Measurements from ENCODE around the gene UBA7. TPM values are rescaled to one million over a fixed set of nuclear protein-coding genes. Genes with fewer than 3 reads are reported as not detected.

Gene UBA7
- total and polyA plus RNA-seq, 2 of the 8 experiments (the other 6 are each of a cell fraction or from before 2014, with no cell fraction given), result 0.34 to 0.65 TPM

- Histone ChIP-seq H4K8ac (ENCODE audit: extremely low read depth, insufficient read depth, low read length) (0 out of 2 replicates have a peak overlapping the region, but pooled peaks have one; percentile 14), H3K14ac (ENCODE audit: insufficient read length) (no peak overlapping the region), H2AK5ac (ENCODE audit: low read depth, low read length) (no peak overlapping the region), H2BK5ac (ENCODE audit: low read depth, low read length) (no peak overlapping the region; the same call in 1 of the 2 replicates), H4K91ac (replicated peaks; ENCODE audit: insufficient read length, low read length) (no peak overlapping the region), H3K18ac (ENCODE audit: extremely low read depth, low read length) (no peak overlapping the region), H3K4me2 (ENCODE audit: insufficient read depth in 1 of 2, low read depth in 2 of 2, low read length in 2 of 2) (no peak overlapping the region), H3K4ac (replicated peaks; ENCODE audit: insufficient read length, low read depth, low read length) (no peak overlapping the region), H3K4me3 (ENCODE audit: extremely low read depth in 1 of 4, insufficient read depth in 2 of 4, low read depth in 3 of 4, low read length in 4 of 4) (no peak overlapping the region), H2BK12ac (ENCODE audit: low read depth, low read length) (peak overlapping the region; percentile 50; the same call in 1 of the 2 replicates), H4K20me1 (replicated peaks in 1 of 2; ENCODE audit: control insufficient read depth in 1 of 2, insufficient read depth in 2 of 2, low read length in 2 of 2) (no peaks in the 10 kb centered on the region), H3K79me2 (ENCODE audit: control insufficient read depth in 1 of 2, insufficient read depth in 2 of 2, low read length in 2 of 2) (no peaks in the 10 kb centered on the region), H2BK20ac (ENCODE audit: low read length) (no peak overlapping the region), H2BK120ac (replicated peaks; ENCODE audit: low read depth, low read length) (no peak overlapping the region), H3K23me2 (ENCODE audit: low read depth, low read length) (peaks cover 8% of the 10 kb centered on the region; the same call in 1 of the 2 replicates), H2AFZ (ENCODE audit: low read length) (no peak overlapping the region), H3K56ac (replicated peaks; ENCODE audit: insufficient read length, low read depth, low read length) (no peak overlapping the region), H3K23ac (ENCODE audit: insufficient read length) (no peak overlapping the region), H4K5ac (ENCODE audit: insufficient read length, low read depth, low read length) (no peak overlapping the region), H3K9ac (replicated peaks in 1 of 4; ENCODE audit: extremely low read depth in 1 of 4, low read depth in 3 of 4, low read length in 3 of 4) (no peak overlapping the region), H2BK15ac (ENCODE audit: low read length) (no peak overlapping the region), H3K27ac (ENCODE audit: low read depth, low read length) (no peak overlapping the region), H3K79me1 (ENCODE audit: low read depth, low read length) (no peaks in the 10 kb centered on the region), H3K9me3 (ENCODE audit: insufficient read depth in 2 of 2, low read depth in 1 of 2, low read length in 1 of 2) (no peaks in the 10 kb centered on the region), H3K36me3 (ENCODE audit: control insufficient read depth in 2 of 4, insufficient read depth in 4 of 4, low read length in 3 of 4) (no peaks in the 10 kb centered on the region), H3K27me3 (replicated peaks in 1 of 4; ENCODE audit: control insufficient read depth in 3 of 4, extremely low read depth in 1 of 4, insufficient read depth in 3 of 4, low read length in 3 of 4) (peaks cover 0 to 12% (median 7%) of the 10 kb centered on the region in 4 experiments; a peak in 6 of 7 replicates), H3K4me1 (replicated peaks in 1 of 4; ENCODE audit: control insufficient read depth in 3 of 4, insufficient read depth in 4 of 4, low read length in 3 of 4) (peaks cover 0 to 7% (median 5%) of the 10 kb centered on the region in 4 experiments; a peak in 5 of 7 replicates)
- TF ChIP-seq KDM4A (IDR thresholded peaks at IDR 0.05; ENCODE audit: low read depth, low read length, severe bottlenecking), result no peak
- TF ChIP-seq CBX5 (IDR thresholded peaks at IDR 0.05; ENCODE audit: low read depth, low read length), result no peak
- TF ChIP-seq TBP (IDR thresholded peaks at IDR 0.05; ENCODE audit: low read depth, low read length), result no peak
- TF ChIP-seq NRF1 (IDR thresholded peaks at IDR 0.05; ENCODE audit: low read depth, low read length), result no peak
- ChIA-PET POLR2A (ENCODE audit: partially characterized antibody) (no interaction called here), CTCF (ENCODE audit: partially characterized antibody) (interaction anchor here (1.3 to 17.0 kb wide), 6 partner anchors 10 to 107 kb away, joined by 3 to 266 read pairs (median 4); no protein-coding TSS in a partner anchor)
- FAIRE-seq (no peak), DNase-seq (ENCODE audit: low read depth in 1 of 2, low spot score in 2 of 2) (no peak)
- 83% methylated on average over 1 of the region's 1 CpG; no CpG with 5 or more reads in 1 of the 2 experiments for WGBS, 2 experiments (ENCODE audit: extremely low coverage in 1 of 2, insufficient coverage in 1 of 2, insufficient read length in 1 of 2, insufficient replicate concordance in 2 of 2, low coverage in 1 of 2, low lambda C conversion rate in 2 of 2, missing lambda C conversion rate in 1 of 2)
Observed at GRCh38 chr3:49799105-49799504, 14.6 kb downstream of the UBA7 start.
